22Rv1 (cell line): ENCODE data around the gene ENTPD3.

Source experiments
- CTCF ChIP-seq: fragments of 450-650 bp; IDR thresholded peaks from 2 replicates; pipeline ENCODE4 v1.5.1; 2017; ENCODE audit warnings: mild to moderate bottlenecking
- ZFX ChIP-seq: fragments of 450-650 bp; IDR thresholded peaks from 2 replicates; pipeline ENCODE4 v1.6.1; 2017; ENCODE audit warnings: antibody characterized with exemption, borderline replicate concordance

DNA sequence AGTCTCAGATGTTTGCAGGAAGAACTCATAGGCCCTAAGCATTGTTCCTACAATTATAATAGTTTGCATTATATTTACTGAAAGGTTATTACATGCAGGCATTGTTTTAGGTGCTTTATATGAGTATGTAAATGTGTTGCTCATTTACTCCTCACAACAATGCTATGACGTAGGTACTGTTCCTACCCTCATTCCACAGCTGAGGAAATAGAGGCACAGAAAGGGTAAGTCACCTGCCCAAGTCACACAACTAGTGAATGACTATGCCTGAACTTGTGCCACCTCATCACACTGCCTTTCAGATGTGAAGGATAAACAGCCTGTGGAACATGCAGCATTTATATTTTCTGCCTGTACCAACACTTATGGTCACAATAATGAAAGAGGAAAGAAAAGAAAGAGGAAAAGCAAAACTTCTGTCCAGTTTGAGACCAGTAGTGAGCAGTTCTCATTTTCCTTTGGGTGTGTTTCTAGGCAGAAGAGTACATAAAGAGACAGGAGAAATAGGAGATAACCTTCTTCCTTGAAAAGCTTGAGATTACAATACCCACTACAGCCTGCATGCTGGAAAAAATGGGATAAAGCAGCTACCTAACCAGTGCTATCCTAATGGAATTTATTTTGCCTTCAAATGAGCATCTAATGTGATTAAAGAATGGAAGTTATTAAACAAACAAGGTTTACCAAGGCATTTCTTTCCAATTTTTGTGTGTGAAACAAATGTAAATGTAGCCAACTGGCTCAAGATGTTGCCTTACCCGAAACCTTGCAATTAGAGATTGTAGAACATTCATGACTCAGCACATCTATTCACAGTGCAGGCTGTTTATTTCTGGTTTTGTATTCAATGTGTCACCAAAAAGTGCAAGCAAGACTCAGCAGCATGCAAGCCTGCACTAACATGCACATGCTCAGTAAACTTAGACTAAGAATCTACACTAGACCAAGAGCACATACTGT, 20.5 kb upstream of the ENTPD3 start:
- no peak for TF ChIP-seq CTCF
- no peak for TF ChIP-seq ZFX
